Left kidney (tissue), 8 donors: ENCODE data around the gene MGAT4D. TPM values are rescaled to one million over a fixed set of nuclear protein-coding genes. Genes with fewer than 3 reads are reported as not detected.
A peak's percentile ranks its signal among the peaks of the same experiment; 100 is the strongest.
"Not testable (repeated sequence)": the region's sequence is repeated elsewhere in the genome, so short reads cannot be mapped to it uniquely, and the experiment has no call there.

Source experiments
- DNase-seq: peaks from one replicate; pipeline ENCODE4 v3.0.0-alpha.2; 2013
- long read RNA-seq, 8 donors: transcript quantifications; one replicate each; lab custom pipeline, GENCODE V29; 2026
- polyA plus RNA-seq: library from polyadenylated mRNA; unstranded; fragments of 120-200 nt; gene quantifications from one replicate; pipeline ENCODE4 v1.2.1, GENCODE V29; 2013; ENCODE audit not compliant: insufficient read length

Gene MGAT4D
- polyA plus RNA-seq = not detected
- long read RNA-seq, donor 1 = 0 reads
- long read RNA-seq, donor 2 = 0 reads
- long read RNA-seq, donor 3 = 0 reads
- long read RNA-seq, donor 4 = 0 reads
- long read RNA-seq, donor 5 = 0 reads
- long read RNA-seq, donor 6 = 0 reads
- long read RNA-seq, donor 7 = 0 reads
- long read RNA-seq, donor 8 = 0 reads

DNA sequence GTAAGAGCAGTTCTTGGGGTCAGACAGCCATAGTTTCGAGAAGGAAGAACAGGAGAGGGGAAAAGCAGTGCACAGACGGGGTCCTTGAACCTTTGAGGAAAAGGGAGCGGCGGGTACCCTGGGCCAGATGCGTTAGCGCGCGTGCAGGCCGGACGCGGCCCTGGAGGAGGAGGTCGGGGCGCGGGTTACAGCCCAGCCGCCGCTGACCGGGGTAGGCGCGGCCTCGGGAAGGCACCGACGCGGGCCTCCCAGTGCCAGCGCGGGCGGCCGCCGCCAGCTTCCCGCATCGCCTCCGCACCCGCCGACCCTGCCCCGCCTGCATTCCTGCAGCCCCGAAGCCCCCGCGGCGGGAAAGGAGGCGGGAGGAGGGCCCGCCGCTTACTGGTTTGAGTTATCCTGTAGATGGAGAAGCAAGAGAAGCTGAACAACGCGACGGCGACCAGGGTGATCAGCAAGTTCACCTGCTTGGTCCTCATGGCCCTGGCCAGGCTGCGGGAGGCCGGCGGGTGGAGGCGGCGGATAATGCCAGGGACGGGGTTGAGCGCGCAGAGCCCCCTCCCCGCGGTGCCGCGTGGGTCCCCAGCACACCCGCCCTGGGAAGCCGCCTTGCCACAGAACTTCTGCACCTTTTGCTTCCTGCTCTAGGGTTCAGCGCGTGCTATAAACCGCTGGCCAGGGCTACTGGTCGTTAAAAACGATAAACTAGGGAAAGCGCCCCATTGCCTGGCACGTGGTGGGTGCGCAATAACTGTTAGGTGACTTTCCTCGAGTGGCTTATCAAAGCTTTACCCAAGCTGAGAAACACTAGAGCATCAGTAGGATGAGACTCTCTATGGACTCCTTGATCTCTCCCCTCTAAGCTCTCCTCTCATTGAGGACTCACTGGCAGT is at the start of gene MGAT4D:
Gene MGAT4D (minus strand): TSS at position 547 of the 890 bp plus-strand sequence. CDS start 71 bp downstream, at position 476.
- peak; percentile 14 for DNase-seq

DNA sequence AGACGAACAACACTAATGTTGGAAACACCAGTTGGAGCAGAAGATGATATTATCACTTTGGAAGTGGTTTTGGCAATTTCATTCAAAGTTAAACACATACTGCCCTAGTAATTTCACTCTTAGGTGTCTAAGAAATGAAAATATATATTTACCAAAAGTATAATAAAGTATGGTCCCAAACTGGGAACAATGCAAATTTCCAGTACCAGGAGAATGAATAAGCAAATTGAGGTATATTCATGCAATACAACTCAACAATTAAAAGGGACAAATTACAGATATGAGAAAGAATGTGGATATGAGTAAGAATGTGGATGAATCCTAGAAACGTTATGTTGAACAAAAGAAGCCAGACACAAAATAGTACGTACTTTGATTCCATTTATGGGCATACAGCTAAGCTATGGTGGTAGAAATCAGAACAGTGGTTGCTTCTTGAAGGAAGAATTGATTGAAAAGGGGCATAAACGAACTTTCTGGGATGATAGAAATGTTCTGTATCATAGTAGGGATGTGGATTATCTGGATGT is 35.9 kb upstream of the MGAT4D start:
- DNase-seq = no peak

DNA sequence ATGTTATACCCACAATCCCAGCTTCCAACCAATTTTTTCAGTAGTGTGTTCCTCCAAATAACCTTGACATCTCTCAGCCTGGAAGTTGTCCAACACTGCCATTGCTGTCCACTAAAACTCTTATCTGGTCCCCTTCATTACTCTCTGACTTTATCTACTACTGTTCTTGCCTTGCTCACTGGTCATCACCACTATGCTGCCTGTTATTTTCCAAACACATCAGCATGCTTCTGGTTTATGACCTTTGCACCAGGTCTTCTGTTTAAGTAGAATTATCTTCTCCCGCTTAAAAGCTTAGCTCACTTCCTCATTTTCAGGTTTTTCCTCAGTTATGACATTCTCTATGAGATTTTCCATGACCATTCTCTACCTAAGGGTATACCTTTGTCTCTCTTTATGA is 31.3 kb upstream of the MGAT4D start:
- no peak for DNase-seq

DNA sequence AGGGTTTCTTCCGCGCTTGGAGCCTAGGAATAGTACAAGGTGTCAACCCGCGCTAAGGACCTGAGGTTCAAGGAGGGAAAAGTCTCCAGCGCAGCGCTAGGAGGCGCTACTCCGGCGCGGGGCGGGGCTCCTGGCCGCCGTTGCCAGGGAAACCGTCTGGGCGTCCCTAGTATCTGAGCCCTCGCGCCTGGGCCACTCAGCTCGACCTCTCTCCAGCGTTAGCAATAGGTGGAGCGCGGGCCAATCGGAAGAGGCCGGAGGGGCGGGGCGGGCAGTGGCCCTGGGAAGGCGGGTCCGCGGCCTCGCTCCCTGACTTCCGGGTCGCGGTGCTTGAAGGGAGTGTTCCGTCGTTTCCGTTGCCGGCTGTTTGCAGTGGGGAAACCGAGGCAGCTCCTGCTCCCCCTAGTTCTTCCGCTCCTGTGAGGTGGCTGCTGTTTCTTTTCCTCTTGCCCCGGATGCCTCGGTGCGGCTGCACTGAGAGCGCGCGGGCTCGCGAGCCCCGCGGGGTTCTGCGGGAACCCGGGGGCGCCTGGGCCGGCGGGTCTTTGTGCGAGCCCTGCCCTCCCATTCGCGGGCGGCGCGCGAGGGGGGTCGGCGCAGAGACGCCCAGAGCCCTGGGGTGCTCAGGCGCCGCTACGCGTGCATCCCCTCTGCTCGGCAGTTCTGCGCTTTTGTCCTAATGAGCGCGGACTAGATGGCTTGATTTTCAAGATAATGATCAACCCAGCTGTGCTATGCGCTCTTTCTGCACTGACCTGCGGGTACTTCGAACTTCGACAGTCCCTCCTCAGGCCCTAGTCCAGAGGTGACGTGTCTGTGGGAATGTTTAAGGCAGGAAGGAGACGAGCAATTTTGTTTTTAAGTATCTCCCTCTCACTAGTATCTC is 26.0 kb upstream of the MGAT4D start, which contains the start of gene ELMOD2:
Gene ELMOD2 (plus strand): TSS at position 312 of the 886 bp plus-strand sequence. CDS start 1,261 bp downstream, outside the sequence.
- DNase-seq = peak; percentile 96

DNA sequence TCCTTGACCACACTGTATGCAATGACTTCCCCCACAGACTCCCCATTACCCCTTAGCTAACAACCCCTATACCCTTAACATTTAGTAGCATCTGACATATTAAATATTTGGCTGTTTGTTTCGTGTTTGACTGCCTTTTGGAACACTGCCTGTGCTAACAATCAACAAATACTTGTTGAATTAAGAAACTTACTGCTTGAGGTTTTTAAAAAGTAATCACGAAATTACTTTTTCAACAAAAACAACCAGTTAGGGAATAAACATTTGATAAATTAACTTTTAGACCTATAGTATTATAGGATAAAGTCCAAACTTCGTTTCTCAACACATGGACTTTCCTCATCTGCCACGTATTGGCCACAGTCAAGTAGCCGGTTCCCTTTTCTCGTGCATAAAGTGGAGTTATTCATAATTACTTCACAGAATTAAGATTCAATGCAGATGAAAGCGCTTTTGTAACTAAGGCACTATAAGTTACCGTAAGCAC is 25.3 kb upstream of the MGAT4D start:
- no peak for DNase-seq

DNA sequence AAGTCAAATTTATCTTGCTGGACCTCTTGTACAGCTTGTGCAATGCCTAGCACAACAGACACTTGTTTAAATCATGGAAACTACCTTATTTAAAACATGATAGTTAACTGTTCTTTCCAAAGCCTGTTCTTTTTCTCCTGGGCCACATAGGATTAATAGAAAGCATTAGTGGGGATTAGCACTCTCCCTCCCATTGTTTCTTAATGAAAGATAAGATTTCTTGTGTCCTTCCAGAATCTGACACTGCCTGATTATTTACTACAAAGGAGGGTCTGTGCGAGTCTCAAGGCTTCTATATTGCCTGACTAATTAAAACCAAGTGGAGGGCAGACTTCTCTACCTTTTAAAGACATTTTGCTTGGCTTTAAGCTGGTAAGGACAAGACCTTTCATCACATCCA is 17.3 kb upstream of the MGAT4D start:
- DNase-seq = no peak

DNA sequence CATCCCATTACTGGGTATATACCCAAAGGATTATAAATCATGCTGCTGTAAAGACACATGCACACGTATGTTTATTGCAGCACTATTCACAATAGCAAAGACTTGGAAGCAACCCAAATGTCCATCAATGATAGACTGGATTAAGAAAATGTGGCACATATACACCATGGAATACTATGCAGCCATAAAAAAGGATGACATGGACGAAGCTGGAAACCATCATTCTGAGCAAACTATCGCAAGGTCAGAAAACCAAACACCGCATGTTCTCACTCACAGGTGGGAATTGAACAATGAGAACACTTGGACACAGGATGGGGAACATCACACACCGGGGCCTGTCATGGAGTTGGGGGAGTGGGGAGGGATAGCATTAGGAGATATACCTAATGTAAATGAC is 15.7 kb upstream of the MGAT4D start:
- not testable (repeated sequence) for DNase-seq

DNA sequence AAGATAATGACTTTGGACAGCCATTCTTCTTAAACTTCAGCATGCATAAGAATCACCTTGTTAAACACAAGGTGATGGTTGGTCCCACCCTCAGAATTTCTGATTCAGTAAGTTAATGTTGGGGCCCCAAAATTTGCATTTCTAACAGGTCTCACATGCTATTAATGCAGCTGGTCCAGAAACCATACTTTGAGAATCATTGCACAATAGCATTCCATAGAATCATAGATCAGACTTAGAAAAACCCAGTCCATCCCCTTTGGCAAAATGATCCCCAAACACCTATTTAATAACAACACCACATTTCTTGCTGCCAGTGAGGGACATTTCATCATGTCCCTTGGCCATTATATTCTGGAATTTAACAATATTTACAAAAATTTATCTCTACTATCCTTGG is 6.2 kb upstream of the MGAT4D start:
- DNase-seq = no peak

DNA sequence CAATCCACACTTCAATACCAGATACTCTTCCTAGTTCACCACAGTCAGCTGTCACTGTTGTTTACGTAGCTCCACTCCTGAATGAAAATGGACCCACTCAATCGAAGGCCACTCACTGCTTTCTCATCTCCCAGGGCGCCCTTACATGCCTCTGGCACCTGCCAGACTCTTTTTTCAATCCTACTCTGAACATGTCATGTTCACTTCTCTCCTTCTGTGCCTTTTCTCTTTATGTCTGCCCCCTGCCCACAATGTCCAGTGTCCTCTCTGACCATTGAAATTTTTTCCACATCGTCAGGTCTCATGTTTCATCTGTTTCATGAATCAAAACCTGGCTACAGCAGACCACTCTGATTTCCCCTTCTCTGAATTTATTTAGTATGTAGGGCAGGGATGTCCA is 1.3 kb upstream of the MGAT4D start:
- DNase-seq = no peak

DNA sequence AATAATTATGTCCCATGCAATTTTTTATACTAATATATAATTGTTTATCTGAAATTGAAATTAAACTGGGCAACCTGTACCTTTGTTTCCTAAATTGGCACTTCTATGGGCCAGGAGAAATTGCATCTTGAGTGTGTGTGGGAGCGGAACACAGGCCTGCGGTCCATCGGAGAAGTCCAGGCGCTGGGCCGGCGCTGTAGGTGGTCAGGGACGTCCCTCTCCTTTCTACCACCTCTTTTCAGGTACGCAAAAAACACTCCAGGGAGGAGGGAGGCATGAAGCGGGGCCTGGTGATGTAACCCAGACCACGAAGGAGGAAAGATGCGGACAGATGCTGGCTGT is 717 bp downstream of the MGAT4D start:
- DNase-seq = no peak

DNA sequence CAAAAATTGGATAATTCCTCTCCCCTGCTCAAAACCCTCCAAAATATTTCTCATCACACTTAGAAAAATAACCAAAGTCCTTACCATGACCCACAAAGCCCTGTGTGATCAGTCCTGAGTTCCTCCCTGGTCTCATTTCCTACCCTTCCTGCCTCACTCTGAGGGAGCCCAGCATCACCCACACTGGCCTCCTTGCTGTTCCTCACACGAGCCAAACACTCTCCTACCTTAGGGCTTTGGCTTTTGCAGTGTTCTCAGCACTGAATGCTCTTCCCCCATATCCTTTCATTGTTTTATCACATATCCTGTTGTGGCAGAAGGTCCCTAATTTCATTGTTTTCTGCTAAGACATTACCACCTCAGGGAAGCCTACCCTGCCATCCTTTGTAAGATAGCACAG is 12.2 kb downstream of the MGAT4D start:
- no peak for DNase-seq

DNA sequence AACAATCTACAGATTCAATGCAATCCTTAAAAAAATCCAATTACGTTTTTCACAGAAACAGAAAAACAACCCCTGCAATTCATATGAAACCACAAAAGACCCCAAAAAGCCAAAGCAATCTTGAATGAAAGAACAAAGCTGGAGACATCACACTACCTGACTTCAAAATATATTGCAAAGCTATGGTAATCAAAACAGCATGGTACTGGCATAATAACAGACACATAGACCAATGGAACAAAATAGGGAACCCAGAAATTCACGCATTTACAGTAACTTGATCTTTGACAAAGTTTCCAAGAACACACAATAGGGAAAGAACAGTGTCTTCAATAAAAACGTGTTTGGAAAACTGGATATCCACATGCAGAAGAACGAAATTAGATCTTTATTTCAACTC is 14.6 kb downstream of the MGAT4D start:
- no peak for DNase-seq

DNA sequence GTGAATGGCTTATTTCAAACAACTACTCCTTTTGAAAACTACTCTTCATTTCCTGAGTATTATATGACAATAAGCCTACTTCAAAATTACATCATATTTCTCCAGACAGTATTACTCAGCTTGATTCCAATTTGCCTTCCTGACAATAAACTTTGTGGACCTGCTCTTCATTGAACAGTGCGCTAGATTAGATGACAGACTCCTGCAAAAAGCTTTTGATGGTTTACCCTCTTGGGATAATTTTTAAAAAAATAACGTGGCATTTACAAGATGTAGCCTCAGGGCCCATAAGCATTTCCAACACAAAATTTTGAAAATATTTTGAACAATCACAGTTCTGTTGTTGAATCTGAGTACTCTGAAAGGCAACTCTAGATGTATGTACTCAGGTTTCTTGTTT is 25.9 kb downstream of the MGAT4D start:
- DNase-seq = no peak

DNA sequence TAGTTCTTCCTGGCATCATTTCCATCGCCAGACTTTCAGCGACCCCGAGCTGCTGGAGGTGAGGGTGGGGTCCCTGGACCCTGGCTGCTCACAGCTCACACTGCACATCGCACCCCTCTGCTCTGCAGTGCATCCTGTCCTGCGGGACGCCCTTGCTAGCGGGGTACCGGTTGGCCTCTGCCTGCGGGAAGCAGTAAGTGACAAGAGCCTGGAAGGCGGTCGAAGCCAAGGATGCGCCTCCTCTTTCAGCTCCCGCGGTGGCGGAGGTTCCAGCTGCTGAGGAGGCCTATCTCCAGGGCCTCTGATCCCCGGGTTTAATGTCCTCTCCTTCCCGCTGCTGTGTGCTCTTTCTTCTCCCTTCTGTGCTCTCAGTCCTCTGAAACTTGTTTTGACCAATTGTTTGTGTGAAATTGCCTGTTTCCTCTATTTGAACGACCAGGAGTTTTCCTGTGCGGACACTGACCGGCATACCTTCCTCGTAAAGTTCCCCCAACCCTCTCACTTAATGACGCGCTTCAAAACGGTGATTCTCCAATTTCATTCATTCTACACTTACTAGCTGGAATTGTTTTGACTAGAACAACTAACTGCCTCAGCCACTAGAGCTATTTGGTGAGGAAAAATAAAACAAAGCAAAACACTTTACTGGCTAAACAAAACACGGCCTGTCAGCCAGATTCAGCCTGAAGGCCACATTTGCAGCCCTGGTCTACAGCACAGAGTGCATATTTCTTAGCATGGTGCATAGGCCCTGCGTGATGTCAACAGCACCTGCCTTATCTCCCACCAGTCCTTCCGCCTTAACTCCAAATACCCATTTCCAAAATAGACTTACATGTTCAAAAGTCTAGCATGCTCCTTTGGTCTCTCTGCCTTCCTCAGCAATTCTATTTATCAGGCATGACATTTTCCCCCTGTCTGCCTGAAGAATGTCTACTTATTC is 28.0 kb downstream of the MGAT4D start:
- DNase-seq = peak; percentile 49

DNA sequence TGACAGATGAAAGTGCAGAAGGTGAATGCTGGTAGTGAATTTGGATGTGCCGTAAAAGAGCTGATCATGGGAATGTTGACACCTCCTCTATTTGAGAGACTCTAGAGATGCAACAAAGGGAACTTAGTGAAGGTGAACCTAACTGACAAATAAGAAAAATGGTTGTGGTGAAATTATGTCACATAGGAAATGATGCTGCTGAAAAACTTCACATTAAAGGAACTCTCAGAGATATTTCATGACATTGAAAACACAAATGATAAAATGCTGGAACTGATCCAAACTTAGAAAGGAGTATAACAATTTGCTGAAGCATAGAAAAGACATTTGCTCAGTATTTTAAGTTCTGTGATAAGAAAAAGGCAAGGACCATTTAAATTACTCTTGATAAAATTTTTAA is 31.9 kb downstream of the MGAT4D start:
- no peak for DNase-seq

DNA sequence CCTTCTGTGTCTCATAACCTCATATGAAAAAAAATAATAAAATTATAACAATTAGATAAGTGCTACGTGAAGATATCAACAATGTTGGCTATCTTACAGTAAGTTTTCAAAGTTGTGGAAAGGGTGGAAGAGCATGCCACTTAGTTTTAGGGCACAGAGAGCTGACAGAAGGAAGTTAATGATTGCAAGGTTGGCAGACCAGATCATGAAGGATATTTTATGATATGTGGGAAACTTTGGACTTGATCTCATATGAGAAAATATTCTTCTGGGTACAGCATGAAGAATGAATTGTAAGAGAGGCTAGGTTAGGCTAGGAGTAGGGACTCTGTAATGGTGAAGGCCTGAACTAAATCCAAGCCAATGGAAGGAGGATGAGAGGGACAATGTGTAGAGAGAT is 34.5 kb downstream of the MGAT4D start:
- no peak for DNase-seq

DNA sequence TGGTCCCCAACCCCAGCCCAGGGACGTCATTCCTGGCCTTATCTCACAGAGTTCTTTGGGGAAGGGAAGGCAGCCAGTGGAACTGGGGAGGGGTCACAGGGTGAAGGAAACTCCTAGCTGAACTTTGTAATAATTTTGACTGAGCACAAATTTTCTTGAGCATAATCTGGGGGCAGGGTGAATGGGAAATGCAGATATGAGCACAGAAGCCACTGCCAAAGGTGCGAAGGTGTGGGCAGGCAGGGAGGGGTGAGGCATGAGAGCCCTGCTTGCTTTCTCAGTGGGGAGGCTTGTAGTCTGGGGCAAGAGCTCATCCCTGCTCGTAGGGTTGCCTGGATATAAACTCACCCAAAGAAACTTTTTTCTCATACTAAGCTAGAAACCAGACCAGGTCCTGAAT is 34.9 kb downstream of the MGAT4D start:
- DNase-seq = no peak

DNA sequence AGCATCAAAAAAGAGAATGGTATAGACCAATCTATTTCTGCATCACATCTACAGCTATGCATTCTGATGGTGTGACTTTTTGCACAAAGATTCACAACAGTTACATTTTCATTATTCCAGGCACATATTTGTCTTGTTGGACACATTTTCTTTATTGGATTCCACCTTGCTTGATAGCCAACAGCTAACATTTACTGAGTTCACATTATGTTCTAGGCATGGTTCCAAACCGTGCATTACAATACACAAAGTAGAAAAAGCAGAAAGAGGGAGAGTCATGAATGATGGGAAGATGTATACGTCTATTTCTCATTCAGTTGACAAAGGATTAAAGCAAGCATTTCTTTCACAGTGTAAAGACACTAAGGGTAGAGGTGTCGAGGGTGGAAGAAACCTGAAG is 47.7 kb downstream of the MGAT4D start:
- DNase-seq = no peak

DNA sequence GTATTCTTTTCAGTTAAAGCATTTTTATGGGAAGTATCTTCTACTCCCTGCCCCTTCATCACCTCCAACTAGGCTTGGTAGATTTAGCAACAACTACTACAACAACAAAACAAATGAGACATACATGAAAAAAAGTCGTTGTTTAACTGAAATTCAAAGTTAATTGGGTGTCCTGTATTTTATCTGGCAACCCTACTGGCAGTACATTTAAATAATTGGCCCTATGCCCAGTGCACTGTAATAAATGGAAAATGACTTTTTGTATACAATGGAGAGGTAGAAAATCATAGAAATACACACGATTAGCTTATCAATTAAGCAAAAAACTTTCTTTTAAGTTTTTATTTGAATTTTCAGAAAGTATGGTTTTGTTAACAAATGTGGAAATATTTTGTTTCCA is 49.3 kb downstream of the MGAT4D start:
- DNase-seq = no peak

DNA sequence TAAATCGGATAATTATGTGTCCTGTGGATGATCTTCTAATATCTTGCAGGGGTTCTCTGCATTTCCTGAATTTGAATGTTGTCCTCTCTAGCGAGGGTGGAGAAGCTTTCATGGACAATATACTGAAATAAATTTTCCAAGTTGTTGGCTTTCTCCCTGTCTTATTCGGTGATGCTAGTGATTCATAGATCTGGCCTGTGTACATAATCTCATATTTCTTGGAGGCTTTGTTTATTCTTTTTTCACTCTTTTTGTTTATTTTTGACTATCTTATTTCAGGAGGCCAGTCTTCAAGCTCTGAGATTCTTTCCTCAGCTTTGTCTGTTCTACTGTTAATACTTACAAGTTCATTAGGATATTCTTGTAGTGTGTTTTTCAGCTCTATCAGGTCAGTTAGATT is 49.9 kb downstream of the MGAT4D start:
- DNase-seq = no peak

DNA sequence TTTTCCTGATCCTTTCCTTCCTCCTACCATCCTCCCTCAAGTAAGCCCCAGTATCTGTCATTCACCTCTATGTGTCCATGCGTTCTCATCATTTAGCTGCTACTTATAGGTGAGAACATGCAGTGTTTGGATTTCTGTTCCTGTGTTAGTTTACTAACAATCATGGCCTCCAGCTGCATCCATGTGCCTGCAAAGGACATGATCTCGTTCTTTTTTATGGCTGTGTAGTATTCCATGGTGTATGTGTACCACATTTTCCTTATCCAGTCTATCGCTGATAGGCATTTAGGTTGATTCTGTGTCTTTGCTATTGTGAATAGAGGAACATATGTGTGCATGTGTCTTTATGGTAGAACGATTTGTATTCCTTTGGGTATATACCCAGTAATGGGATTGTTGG is 53.7 kb downstream of the MGAT4D start:
- not testable (repeated sequence) for DNase-seq
